Measurements from ENCODE around the gene KNDC1. TPM values are rescaled to one million over a fixed set of nuclear protein-coding genes. Genes with fewer than 3 reads are reported as not detected.
"Not testable (repeated sequence)": the region's sequence is repeated elsewhere in the genome, so short reads cannot be mapped to it uniquely, and the experiment has no call there.

KNDC1 gene
- polyA plus RNA-seq, 4 donors, result 0.37 to 18.6 TPM; not detected in 2

GRCh38 chr10:133231946-133232574 is 72.0 kb downstream of the KNDC1 start:
- H3K9me3 ChIP-seq (ENCODE audit: control insufficient read depth in 2 of 2, insufficient read depth in 1 of 2, low read depth in 1 of 2, low read length in 1 of 2), result no peaks in the 10 kb centered on the region
- peaks cover 23 to 72% (median 39%) of the 10 kb centered on the region in 3 donors for H3K27me3 ChIP-seq (ENCODE audit: control insufficient read depth in 3 of 3, insufficient read depth in 3 of 3, low read length in 3 of 3)

DNA sequence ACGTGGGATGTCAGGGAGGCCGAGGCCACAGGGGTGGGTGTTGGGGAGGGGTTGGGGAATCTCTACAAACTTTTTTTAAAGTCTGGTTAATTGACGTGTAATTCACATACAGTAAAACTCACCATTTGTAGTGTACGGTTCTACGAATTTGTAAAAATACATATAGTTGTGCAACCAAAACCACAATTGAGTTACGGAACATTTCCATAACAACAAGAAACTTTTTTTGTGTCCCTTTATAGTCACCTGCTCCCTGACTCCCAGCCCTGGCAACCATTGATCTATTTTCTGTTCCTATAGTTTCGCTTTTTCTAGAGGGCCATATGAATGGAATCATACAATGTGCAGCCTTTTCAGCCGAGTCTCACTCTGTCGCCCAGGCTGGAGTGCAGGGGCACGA is 74.8 kb downstream of the KNDC1 start:
- not testable (repeated sequence) for H3K4me3 ChIP-seq (ENCODE audit: low read depth in 1 of 3, low read length in 3 of 3); DNase-seq; H3K9me3 ChIP-seq (ENCODE audit: control insufficient read depth in 2 of 2, insufficient read depth in 1 of 2, low read depth in 1 of 2, low read length in 1 of 2); H3K27ac ChIP-seq (ENCODE audit: low read depth in 1 of 3, low read length in 2 of 3); FAIRE-seq; H3K36me3 ChIP-seq (ENCODE audit: control insufficient read depth in 3 of 3, insufficient read depth in 2 of 3, low read depth in 1 of 3, low read length in 3 of 3)
- WGBS, 3 donors, result 41 to 58% (median 49%) methylated on average over 7 to 8 of the region's 10 CpGs
- Histone ChIP-seq H3K4me1 (ENCODE audit: control insufficient read depth in 3 of 3, insufficient read depth in 2 of 3, low read depth in 1 of 3, low read length in 2 of 3) (peaks cover 0 to 27% (median 0%) of the 10 kb centered on the region in 3 donors), H3K27me3 (ENCODE audit: control insufficient read depth in 3 of 3, insufficient read depth in 3 of 3, low read length in 3 of 3) (peaks cover 39 to 79% (median 40%) of the 10 kb centered on the region in 3 donors)

More at GRCh38 chr10:133231946-133232574, 72.0 kb downstream of the KNDC1 start:
- Histone ChIP-seq H3K36me3 (ENCODE audit: control insufficient read depth in 3 of 3, insufficient read depth in 2 of 3, low read depth in 1 of 3, low read length in 3 of 3) (no peaks in the 10 kb centered on the region), H3K4me1 (ENCODE audit: control insufficient read depth in 3 of 3, insufficient read depth in 2 of 3, low read depth in 1 of 3, low read length in 2 of 3) (peaks cover 0 to 13% (median 0%) of the 10 kb centered on the region in 3 donors), H3K27ac (ENCODE audit: low read depth in 1 of 3, low read length in 2 of 3) (no peak overlapping the region), H3K4me3 (ENCODE audit: low read depth in 1 of 3, low read length in 3 of 3) (no peak overlapping the region)
- DNase-seq (no peak), FAIRE-seq (no peak)
- WGBS, 3 donors, result 47 to 66% (median 51%) methylated on average over 11 of the region's 11 CpGs

GRCh38 chr10:133235265-133235855 is 75.3 kb downstream of the KNDC1 start:
- Histone ChIP-seq H3K4me3 (ENCODE audit: low read depth in 1 of 3, low read length in 3 of 3) (peak overlapping the region in 1 of 3 donors; percentile 12), H3K27me3 (ENCODE audit: control insufficient read depth in 3 of 3, insufficient read depth in 3 of 3, low read length in 3 of 3) (peaks cover 34 to 77% (median 43%) of the 10 kb centered on the region in 3 donors), H3K27ac (ENCODE audit: low read depth in 1 of 3, low read length in 2 of 3) (no peak overlapping the region), H3K4me1 (ENCODE audit: control insufficient read depth in 3 of 3, insufficient read depth in 2 of 3, low read depth in 1 of 3, low read length in 2 of 3) (peaks cover 0 to 27% (median 0%) of the 10 kb centered on the region in 3 donors), H3K36me3 (ENCODE audit: control insufficient read depth in 3 of 3, insufficient read depth in 2 of 3, low read depth in 1 of 3, low read length in 3 of 3) (no peaks in the 10 kb centered on the region), H3K9me3 (ENCODE audit: control insufficient read depth in 2 of 2, insufficient read depth in 1 of 2, low read depth in 1 of 2, low read length in 1 of 2) (no peaks in the 10 kb centered on the region)
- FAIRE-seq (no peak), DNase-seq (peak in 1 of 2 donors; percentile 42)
- 4 to 6% (median 6%) methylated on average over 35 to 48 of the region's 48 CpGs for WGBS, 3 donors

GRCh38 chr10:133235932-133236331 is 75.9 kb downstream of the KNDC1 start:
- Histone ChIP-seq H3K4me3 (ENCODE audit: low read depth in 1 of 3, low read length in 3 of 3) (no peak overlapping the region), H3K4me1 (ENCODE audit: control insufficient read depth in 3 of 3, insufficient read depth in 2 of 3, low read depth in 1 of 3, low read length in 2 of 3) (peaks cover 0 to 31% (median 0%) of the 10 kb centered on the region in 3 donors), H3K27ac (ENCODE audit: low read depth in 1 of 3, low read length in 2 of 3) (no peak overlapping the region), H3K9me3 (ENCODE audit: control insufficient read depth in 2 of 2, insufficient read depth in 1 of 2, low read depth in 1 of 2, low read length in 1 of 2) (no peaks in the 10 kb centered on the region), H3K36me3 (ENCODE audit: control insufficient read depth in 3 of 3, insufficient read depth in 2 of 3, low read depth in 1 of 3, low read length in 3 of 3) (no peaks in the 10 kb centered on the region), H3K27me3 (ENCODE audit: control insufficient read depth in 3 of 3, insufficient read depth in 3 of 3, low read length in 3 of 3) (peaks cover 31 to 77% (median 44%) of the 10 kb centered on the region in 3 donors)
- WGBS, 3 donors, result 2 to 6% (median 5%) methylated on average over 17 to 18 of the region's 18 CpGs
- FAIRE-seq (no peak), DNase-seq (no peak)

DNA sequence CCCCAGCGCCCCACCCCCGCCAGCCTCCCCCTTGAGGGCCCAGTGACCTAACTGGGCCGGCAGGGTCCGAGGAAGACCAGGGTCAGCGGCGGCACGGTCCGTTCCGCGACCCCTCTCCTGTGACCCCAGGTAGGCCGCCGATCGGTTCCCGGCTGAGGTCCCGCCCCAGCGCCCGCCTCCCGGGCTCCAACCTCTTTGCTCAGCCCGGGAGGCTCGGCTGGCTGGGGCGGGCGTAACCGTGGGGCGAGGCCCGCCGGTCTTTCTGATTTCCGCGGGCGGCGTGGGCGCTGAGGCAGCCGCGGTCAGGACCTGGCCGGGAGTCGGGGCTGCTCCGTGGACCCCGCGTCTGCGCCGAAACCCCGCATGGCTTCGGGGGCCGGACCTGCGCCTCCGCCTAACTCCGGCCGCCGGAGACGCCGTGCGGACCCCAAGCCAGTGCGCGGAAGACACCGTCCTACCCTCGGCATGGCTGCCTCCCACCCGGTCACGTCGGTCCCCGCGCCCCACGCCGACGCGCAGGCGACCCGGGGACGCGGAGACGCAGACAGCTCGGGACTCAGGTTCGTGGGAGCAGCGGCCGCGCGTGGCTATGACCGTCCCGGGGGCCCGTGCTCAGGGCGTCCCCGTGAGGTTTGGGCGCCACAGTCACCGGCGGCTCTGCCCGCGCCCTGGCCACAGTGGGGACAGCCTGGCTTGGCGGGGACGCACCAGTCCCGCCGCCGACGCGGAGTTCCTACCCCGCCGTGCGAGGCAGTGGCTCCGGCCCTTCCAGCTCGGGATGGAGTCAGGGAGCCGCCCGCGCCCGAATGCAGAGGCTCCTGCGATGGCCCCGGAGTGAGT is 76.6 kb downstream of the KNDC1 start:
- Histone ChIP-seq H3K27me3 (ENCODE audit: control insufficient read depth in 3 of 3, insufficient read depth in 3 of 3, low read length in 3 of 3) (peaks cover 31 to 72% (median 43%) of the 10 kb centered on the region in 3 donors), H3K4me3 (ENCODE audit: low read depth in 1 of 3, low read length in 3 of 3) (peak overlapping the region in 1 of 3 donors; percentile 8), H3K27ac (ENCODE audit: low read depth in 1 of 3, low read length in 2 of 3) (no peak overlapping the region), H3K9me3 (ENCODE audit: control insufficient read depth in 2 of 2, insufficient read depth in 1 of 2, low read depth in 1 of 2, low read length in 1 of 2) (no peaks in the 10 kb centered on the region), H3K4me1 (ENCODE audit: control insufficient read depth in 3 of 3, insufficient read depth in 2 of 3, low read depth in 1 of 3, low read length in 2 of 3) (peaks cover 0 to 33% (median 0%) of the 10 kb centered on the region in 3 donors), H3K36me3 (ENCODE audit: control insufficient read depth in 3 of 3, insufficient read depth in 2 of 3, low read depth in 1 of 3, low read length in 3 of 3) (no peaks in the 10 kb centered on the region)
- DNase-seq (no peak), FAIRE-seq (no peak)
- WGBS, 3 donors, result 2 to 3% (median 3%) methylated on average over 76 to 103 of the region's 103 CpGs

- Histone ChIP-seq H3K4me1 (ENCODE audit: control insufficient read depth in 3 of 3, insufficient read depth in 2 of 3, low read depth in 1 of 3, low read length in 2 of 3) (peaks cover 0 to 38% (median 0%) of the 10 kb centered on the region in 3 donors), H3K36me3 (ENCODE audit: control insufficient read depth in 3 of 3, insufficient read depth in 2 of 3, low read depth in 1 of 3, low read length in 3 of 3) (no peaks in the 10 kb centered on the region), H3K9me3 (ENCODE audit: control insufficient read depth in 2 of 2, insufficient read depth in 1 of 2, low read depth in 1 of 2, low read length in 1 of 2) (no peaks in the 10 kb centered on the region), H3K27ac (ENCODE audit: low read depth in 1 of 3, low read length in 2 of 3) (no peak overlapping the region), H3K4me3 (ENCODE audit: low read depth in 1 of 3, low read length in 3 of 3) (peak overlapping the region in 1 of 3 donors; percentile 8), H3K27me3 (ENCODE audit: control insufficient read depth in 3 of 3, insufficient read depth in 3 of 3, low read length in 3 of 3) (peaks cover 31 to 68% (median 41%) of the 10 kb centered on the region in 3 donors)
- 5 to 8% (median 6%) methylated on average over 22 to 32 of the region's 32 CpGs for WGBS, 3 donors
- DNase-seq (no peak), FAIRE-seq (no peak)
Measured at GRCh38 chr10:133237241-133237587, 77.2 kb downstream of the KNDC1 start.

DNA sequence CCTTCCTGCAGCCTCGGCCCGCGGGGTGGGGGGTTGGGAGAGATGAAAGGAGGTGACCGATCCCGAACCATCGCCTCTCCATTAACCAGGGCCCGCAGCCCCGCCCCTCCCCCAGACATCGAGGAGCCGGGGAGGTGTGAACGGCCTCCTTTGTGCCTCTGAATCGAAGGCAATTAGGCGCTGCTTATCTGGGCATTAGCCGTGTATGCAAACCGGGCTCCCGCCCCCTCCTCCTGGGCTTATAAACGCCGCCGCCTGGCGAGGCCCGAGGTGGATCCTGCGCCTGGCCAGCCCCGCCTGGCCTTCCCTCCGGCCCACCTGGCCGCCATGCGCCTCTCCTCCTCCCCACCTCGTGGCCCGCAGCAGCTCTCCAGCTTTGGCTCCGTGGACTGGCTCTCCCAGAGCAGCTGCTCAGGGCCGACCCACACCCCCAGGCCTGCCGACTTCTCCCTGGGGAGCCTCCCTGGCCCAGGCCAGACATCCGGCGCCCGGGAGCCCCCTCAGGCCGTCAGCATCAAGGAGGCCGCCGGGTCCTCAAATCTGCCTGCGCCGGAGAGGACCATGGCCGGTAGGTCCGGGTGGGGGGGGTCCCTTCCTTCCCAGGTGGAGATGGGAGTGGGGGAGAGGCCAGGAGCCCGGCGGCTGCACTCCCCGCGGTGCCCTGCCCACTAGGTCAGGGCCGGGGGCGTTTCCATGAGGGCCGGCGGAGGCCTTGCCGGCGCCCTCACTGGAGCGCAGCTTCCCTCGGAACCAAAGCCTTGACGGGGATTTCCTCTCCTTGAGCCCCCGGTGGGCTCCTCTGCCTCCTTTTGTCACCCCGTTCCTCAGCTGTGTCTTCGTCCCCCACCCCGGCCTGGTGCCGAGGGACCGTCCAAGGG is 77.8 kb downstream of the KNDC1 start, which contains the start of gene VENTX:
Gene VENTX (plus strand): TSS at position 268 of the 878 bp plus-strand sequence. CDS start 60 bp downstream, at position 328.
- H3K27me3 ChIP-seq (ENCODE audit: control insufficient read depth in 3 of 3, insufficient read depth in 3 of 3, low read length in 3 of 3), result peaks cover 31 to 63% (median 38%) of the 10 kb centered on the region in 3 donors
- peak within 1 kb of the TSS in 1 of 3 donors; percentile 8 for H3K4me3 ChIP-seq (ENCODE audit: low read depth in 1 of 3, low read length in 3 of 3)
- whole genome bisulfite sequencing, 3 donors, result 5 to 12% (median 10%) methylated on average over 47 to 60 of the region's 60 CpGs
- DNase-seq (no peak), FAIRE-seq (no peak)
- no peaks in the 10 kb centered on the region for H3K9me3 ChIP-seq (ENCODE audit: control insufficient read depth in 2 of 2, insufficient read depth in 1 of 2, low read depth in 1 of 2, low read length in 1 of 2)
- H3K36me3 ChIP-seq (ENCODE audit: control insufficient read depth in 3 of 3, insufficient read depth in 2 of 3, low read depth in 1 of 3, low read length in 3 of 3), result no peaks in the 10 kb centered on the region
- H3K4me1 ChIP-seq (ENCODE audit: control insufficient read depth in 3 of 3, insufficient read depth in 2 of 3, low read depth in 1 of 3, low read length in 2 of 3), result peaks cover 0 to 44% (median 0%) of the 10 kb centered on the region in 3 donors
- no peak within 1 kb of the TSS for H3K27ac ChIP-seq (ENCODE audit: low read depth in 1 of 3, low read length in 2 of 3)

Data from small intestine (tissue), 7 donors.